BJ (cell line): ENCODE data around the gene LMTK3. TPM values are rescaled to one million over a fixed set of nuclear protein-coding genes. Genes with fewer than 3 reads are reported as not detected.
A peak's percentile ranks its signal among the peaks of the same experiment; 100 is the strongest.

Experiments
- CTCF ChIA-PET: fragments of 350-600 bp; formaldehyde crosslinking; extraction: SDS; loops from one replicate; lab custom pipeline; 2021; ENCODE audit warnings: antibody characterized with exemption, inconsistent platforms; lab: Yijun Ruan, JAX
- POLR2A ChIA-PET: fragments of 300-600 bp; sonication (Branson Sonifier 250); formaldehyde crosslinking; extraction: SDS; loops from one replicate; lab custom pipeline; 2021; ENCODE audit warnings: antibody characterized with exemption; lab: Charles Lee
- DNase-seq: peaks from one replicate; pipeline ENCODE4 v3.0.0-alpha.2; 2011; ENCODE audit warnings: low read depth
- H3K27me3 ChIP-seq: 2 replicates; pipeline ENCODE4 v1.6.0; 2011; ENCODE audit warnings: low read length; ENCODE audit not compliant: control insufficient read depth, insufficient read depth
- H3K36me3 ChIP-seq: 2 replicates; pipeline ENCODE4 v1.5.1; 2011; ENCODE audit warnings: low read length; ENCODE audit not compliant: control insufficient read depth, insufficient read depth
- H3K4me3 ChIP-seq: 2 replicates; pipeline ENCODE4 v1.5.1; 2011; ENCODE audit warnings: low read depth, mild to moderate bottlenecking, control low read depth, low read length
- CTCF ChIP-seq: IDR thresholded peaks from 2 replicates; pipeline ENCODE4 v1.5.1; 2011; ENCODE audit warnings: low read depth, mild to moderate bottlenecking, control low read depth, inconsistent platforms, low read length, moderate library complexity; ENCODE audit not compliant: insufficient read depth
- polyA plus RNA-seq: library from polyadenylated mRNA; depleted of rRNA; stranded (reverse); fragments of >200 nt; gene quantifications from 2 replicates; pipeline ENCODE4 v1.2.3, GENCODE V29; 2011

Gene LMTK3
- polyA plus RNA-seq, 1 experiment = not detected

GRCh38 chr19:48480558-48481500 lies 30.8 kb downstream of the LMTK3 start:
- CTCF ChIA-PET = interaction anchor here (1.2 to 3.7 kb wide), 5 partner anchors 9 to 161 kb away, joined by 3 to 25 read pairs (median 4); no protein-coding TSS in a partner anchor
- TF ChIP-seq CTCF = no peak
- peak overlapping the region; percentile 40 for H3K4me3 ChIP-seq
- no peaks in the 10 kb centered on the region for H3K27me3 ChIP-seq
- POLR2A ChIA-PET = interaction anchor here (0.6 kb wide), 1 partner anchor 215 kb away, joined by 16 read pairs; no protein-coding TSS in a partner anchor
- DNase-seq = no peak
- peaks cover 15% of the 10 kb centered on the region for H3K36me3 ChIP-seq

GRCh38 chr19:48480183-48480557 lies 31.5 kb downstream of the LMTK3 start:
- DNase-seq = no peak
- POLR2A ChIA-PET = no interaction called here
- no peak for TF ChIP-seq CTCF
- CTCF ChIA-PET = interaction anchor here (1.0 to 3.7 kb wide), 4 partner anchors 10 to 107 kb away, joined by 3 to 25 read pairs (median 6); partner anchors contain the start of gene KDELR1
- H3K4me3 ChIP-seq = peak overlapping the region; percentile 40
- peaks cover 21% of the 10 kb centered on the region for H3K36me3 ChIP-seq
- H3K27me3 ChIP-seq = no peaks in the 10 kb centered on the region

GRCh38 chr19:48479686-48480085 lies 31.9 kb downstream of the LMTK3 start:
- ChIA-PET CTCF (interaction anchor here (1.0 to 3.7 kb wide), 4 partner anchors 9 to 107 kb away, joined by 3 to 25 read pairs (median 6); partner anchors contain the start of gene KDELR1), POLR2A (no interaction called here)

GRCh38 chr19:48478339-48479256 lies 33.0 kb downstream of the LMTK3 start:
- H3K36me3 ChIP-seq = peaks cover 36% of the 10 kb centered on the region
- TF ChIP-seq CTCF = no peak
- no peak overlapping the region for H3K4me3 ChIP-seq
- ChIA-PET CTCF (interaction anchor here (1.0 to 3.7 kb wide), 3 partner anchors 8 to 87 kb away, joined by 3 to 25 read pairs (median 8); partner anchors contain the start of gene KDELR1), POLR2A (no interaction called here)
- H3K27me3 ChIP-seq = no peaks in the 10 kb centered on the region
- DNase-seq = no peak

More at GRCh38 chr19:48479686-48480085, 31.9 kb downstream of the LMTK3 start:
- no peak for TF ChIP-seq CTCF
- no peak for DNase-seq
- no peak overlapping the region for H3K4me3 ChIP-seq
- no peaks in the 10 kb centered on the region for H3K27me3 ChIP-seq
- H3K36me3 ChIP-seq = peaks cover 25% of the 10 kb centered on the region
